NCI-H345 treated with DMSO at 0.1 percent for 48 hours (cell line): ENCODE results near the gene ARAP1.
A peak's percentile ranks its signal among the peaks of the same experiment; 100 is the strongest.

Source experiments
- DNase-seq: peaks from one replicate; lab custom pipeline; 2025; ENCODE audit not compliant: unreplicated experiment; lab: John Stamatoyannopoulos, UW

ARAP1 gene

GRCh38 chr11:72685560-72686480 is 66.4 kb downstream of the ARAP1 start:
- DNase-seq: no peak

- DNase-seq: peak; percentile 5
Observed at GRCh38 chr11:72684236-72684912, 67.8 kb downstream of the ARAP1 start.

GRCh38 chr11:72683782-72684200 is 68.4 kb downstream of the ARAP1 start:
- DNase-seq: peak; percentile 9

- no peak for DNase-seq
Observed at GRCh38 chr11:72682858-72683243, 69.4 kb downstream of the ARAP1 start.

GRCh38 chr11:72682238-72682857 is 69.9 kb downstream of the ARAP1 start:
- no peak for DNase-seq

GRCh38 chr11:72681226-72682153 is 70.7 kb downstream of the ARAP1 start:
- DNase-seq: no peak

GRCh38 chr11:72680624-72681158 is 71.5 kb downstream of the ARAP1 start:
- no peak for DNase-seq

GRCh38 chr11:72679869-72680268 is 72.3 kb downstream of the ARAP1 start:
- no peak for DNase-seq

- DNase-seq: no peak
Observed at GRCh38 chr11:72678524-72678923, 73.7 kb downstream of the ARAP1 start.

GRCh38 chr11:72676861-72677341 is 75.3 kb downstream of the ARAP1 start:
- DNase-seq: no peak

GRCh38 chr11:72675221-72675620 is 77.0 kb downstream of the ARAP1 start:
- DNase-seq: no peak

- no peak for DNase-seq
Observed at GRCh38 chr11:72673943-72674828, 78.0 kb downstream of the ARAP1 start, which contains the start of gene PDE2A. PDE2A (minus strand) TSS chr11:72674422; CDS start chr11:72674207, 215 bp downstream.

GRCh38 chr11:72673284-72673942 is 78.8 kb downstream of the ARAP1 start:
- no peak for DNase-seq

- DNase-seq: no peak
Observed at GRCh38 chr11:72672597-72673238, 79.5 kb downstream of the ARAP1 start.

GRCh38 chr11:72671152-72672099 is 80.8 kb downstream of the ARAP1 start:
- DNase-seq: no peak

GRCh38 chr11:72670041-72670440 is 82.2 kb downstream of the ARAP1 start:
- no peak for DNase-seq

GRCh38 chr11:72669527-72669926 is 82.7 kb downstream of the ARAP1 start:
- no peak for DNase-seq
